Vagina (tissue), 2 donors: Measurements from ENCODE around the gene RBM20. TPM values are rescaled to one million over a fixed set of nuclear protein-coding genes. Genes with fewer than 3 reads are reported as not detected.

Source experiments
- DNase-seq, 2 donors: peaks; one replicate each; pipeline ENCODE4 v3.0.0-alpha.2; 2017; ENCODE audit errors: extremely low spot score in 2 of 2
- H3K27ac ChIP-seq: fragments of 200-600 bp; sonication (generic); one replicate; pipeline ENCODE4 v1.5.1; 2019
- H3K27me3 ChIP-seq: fragments of 200-600 bp; sonication (generic); one replicate; pipeline ENCODE4 v1.5.1; 2019
- H3K36me3 ChIP-seq, 2 donors: fragments of 200-600 bp; sonication (generic); one replicate each; pipeline ENCODE4 v1.5.1; 2017 to 2019
- H3K4me1 ChIP-seq: fragments of 200-600 bp; sonication (generic); one replicate; pipeline ENCODE4 v1.5.1; 2019
- H3K4me3 ChIP-seq, 2 donors: fragments of 200-600 bp; sonication (generic); 1 replicate in 1 of 2; 2 replicates in 1 of 2; pipeline ENCODE4 v1.5.1; 2016 to 2019
- H3K9me3 ChIP-seq: fragments of 200-600 bp; sonication (generic); one replicate; pipeline ENCODE4 v1.5.1; 2019
- POLR2A ChIP-seq, 2 donors: fragments of 450-650 bp; IDR thresholded peaks; one replicate each; pipeline ENCODE4 v1.6.1; 2017; ENCODE audit warnings: antibody characterized with exemption in 2 of 2, mild to moderate bottlenecking in 2 of 2, moderate library complexity in 2 of 2
- POLR2AphosphoS5 ChIP-seq, 2 donors: sonication (generic); formaldehyde crosslinking; IDR thresholded peaks; one replicate each; pipeline ENCODE4 v1.9.0; 2017; ENCODE audit warnings: antibody characterized with exemption in 2 of 2, mild to moderate bottlenecking in 2 of 2, low read depth in 1 of 2; ENCODE audit not compliant: insufficient read depth in 1 of 2
- intact Hi-C: fragments of 100-400 bp; cut with DNase I; formaldehyde crosslinking; loops from one replicate; pipeline ENCODE4 v1.15.1; 2023
- total RNA-seq: library from RNA; depleted of rRNA; stranded (reverse); fragments of >200 nt; gene quantifications from one replicate; pipeline ENCODE4 v1.2.3, GENCODE V29; 2016
- TF ChIP-seq, protein P1 (sequence below), 3 experiments: fragments of 450-650 bp in 2 of 3; fragments of 200-600 bp in 1 of 3; sonication (generic) in 1 of 3; IDR thresholded peaks; one replicate each; pipeline ENCODE4 v1.5.1; 2017 to 2019; ENCODE audit warnings: antibody characterized with exemption in 3 of 3, mild to moderate bottlenecking in 2 of 3, moderate library complexity in 2 of 3

Gene RBM20
- total RNA-seq, 1 donor from 2014 or later: 5.2 TPM

DNA sequence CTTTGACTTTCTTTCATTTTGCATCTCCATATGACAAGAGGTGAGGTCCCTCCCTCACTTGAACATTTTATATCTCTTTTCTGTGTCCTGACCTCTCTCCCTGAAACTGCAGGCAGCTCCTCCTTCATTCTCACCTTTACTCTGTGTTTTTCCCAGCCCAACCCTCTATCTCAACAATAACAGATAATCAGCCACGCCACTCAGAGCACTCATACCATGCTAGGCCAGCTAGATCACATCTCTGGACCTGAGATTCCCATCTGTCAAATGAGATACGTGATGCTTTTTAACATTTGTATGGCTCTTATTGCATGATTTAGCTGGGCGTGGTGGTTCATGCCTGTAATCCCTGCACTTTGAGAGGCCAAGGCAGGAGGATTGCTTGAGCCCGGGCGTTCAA lies 164.5 kb downstream of the RBM20 start:
- no peak overlapping the region for H3K27ac ChIP-seq
- H3K9me3 ChIP-seq: no peaks in the 10 kb centered on the region
- TF ChIP-seq POLR2AphosphoS5 (IDR thresholded peaks at IDR 0.05; ENCODE audit: insufficient read depth in 1 of 2, low read depth in 1 of 2) (no peak), POLR2A (IDR thresholded peaks at IDR 0.05) (no peak)
- TF ChIP-seq, protein P1, sequence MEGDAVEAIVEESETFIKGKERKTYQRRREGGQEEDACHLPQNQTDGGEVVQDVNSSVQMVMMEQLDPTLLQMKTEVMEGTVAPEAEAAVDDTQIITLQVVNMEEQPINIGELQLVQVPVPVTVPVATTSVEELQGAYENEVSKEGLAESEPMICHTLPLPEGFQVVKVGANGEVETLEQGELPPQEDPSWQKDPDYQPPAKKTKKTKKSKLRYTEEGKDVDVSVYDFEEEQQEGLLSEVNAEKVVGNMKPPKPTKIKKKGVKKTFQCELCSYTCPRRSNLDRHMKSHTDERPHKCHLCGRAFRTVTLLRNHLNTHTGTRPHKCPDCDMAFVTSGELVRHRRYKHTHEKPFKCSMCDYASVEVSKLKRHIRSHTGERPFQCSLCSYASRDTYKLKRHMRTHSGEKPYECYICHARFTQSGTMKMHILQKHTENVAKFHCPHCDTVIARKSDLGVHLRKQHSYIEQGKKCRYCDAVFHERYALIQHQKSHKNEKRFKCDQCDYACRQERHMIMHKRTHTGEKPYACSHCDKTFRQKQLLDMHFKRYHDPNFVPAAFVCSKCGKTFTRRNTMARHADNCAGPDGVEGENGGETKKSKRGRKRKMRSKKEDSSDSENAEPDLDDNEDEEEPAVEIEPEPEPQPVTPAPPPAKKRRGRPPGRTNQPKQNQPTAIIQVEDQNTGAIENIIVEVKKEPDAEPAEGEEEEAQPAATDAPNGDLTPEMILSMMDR (IDR thresholded peaks at IDR 0.05): no peak
- intact Hi-C loops: no loop called here
- no peaks in the 10 kb centered on the region for H3K36me3 ChIP-seq
- H3K4me3 ChIP-seq: no peak overlapping the region
- peaks cover 13% of the 10 kb centered on the region for H3K4me1 ChIP-seq
- DNase-seq: no peak
- H3K27me3 ChIP-seq: no peaks in the 10 kb centered on the region

DNA sequence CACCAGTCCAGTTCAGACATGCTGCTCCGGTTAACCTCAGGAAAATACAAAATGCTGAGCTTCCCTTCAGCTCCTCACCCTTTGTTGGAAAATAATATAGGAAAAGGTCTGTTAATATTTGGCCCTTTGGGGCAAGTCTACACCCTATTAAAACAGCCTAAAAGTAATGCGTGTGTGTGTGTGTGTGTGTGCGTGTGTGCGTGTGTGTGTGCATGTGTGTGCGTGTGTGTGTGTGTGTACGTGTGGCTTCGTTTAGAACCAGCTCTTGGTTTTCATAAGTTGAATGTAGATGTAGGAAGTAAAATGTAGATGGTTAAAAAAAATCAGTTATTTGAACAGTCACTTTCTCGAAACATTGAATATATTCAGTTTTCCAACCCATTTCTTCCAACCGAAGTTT lies 166.5 kb downstream of the RBM20 start:
- no peak overlapping the region for H3K27ac ChIP-seq
- TF ChIP-seq POLR2AphosphoS5 (IDR thresholded peaks at IDR 0.05; ENCODE audit: insufficient read depth in 1 of 2, low read depth in 1 of 2) (no peak), POLR2A (IDR thresholded peaks at IDR 0.05) (no peak)
- TF ChIP-seq, protein P1 (IDR thresholded peaks at IDR 0.05): no peak

DNA sequence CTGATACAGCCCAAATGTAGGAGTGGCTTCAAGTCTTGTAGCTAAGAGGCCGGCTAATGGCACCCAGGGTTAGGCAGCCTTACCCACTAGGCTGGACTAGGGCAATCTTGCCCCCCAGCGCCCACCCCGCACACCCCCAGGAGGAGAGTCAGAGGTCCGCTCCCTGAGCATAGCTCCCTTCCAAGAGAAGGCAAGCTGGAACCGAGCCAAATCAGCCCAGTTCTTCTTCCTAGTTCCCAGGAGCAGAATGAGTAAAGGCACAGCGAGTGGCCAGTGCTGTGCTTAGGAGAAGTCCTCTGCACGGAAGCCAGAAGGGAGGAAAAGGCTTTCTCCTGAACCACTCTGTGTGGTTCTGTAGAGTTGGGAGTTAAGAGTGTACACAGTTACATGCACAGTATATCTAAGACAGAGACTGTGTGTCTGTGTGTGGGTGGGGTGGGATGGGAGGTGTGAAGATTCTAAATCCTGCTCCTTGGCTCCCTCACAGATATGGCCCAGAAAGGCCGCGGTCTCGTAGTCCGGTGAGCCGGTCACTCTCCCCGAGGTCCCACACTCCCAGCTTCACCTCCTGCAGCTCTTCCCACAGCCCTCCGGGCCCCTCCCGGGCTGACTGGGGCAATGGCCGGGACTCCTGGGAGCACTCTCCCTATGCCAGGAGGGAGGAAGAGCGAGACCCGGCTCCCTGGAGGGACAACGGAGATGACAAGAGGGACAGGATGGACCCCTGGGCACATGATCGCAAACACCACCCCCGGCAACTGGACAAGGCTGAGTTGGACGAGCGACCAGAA lies 167.8 kb downstream of the RBM20 start:
- no peak for DNase-seq
- Histone ChIP-seq H3K9me3 (no peaks in the 10 kb centered on the region), H3K4me1 (no peaks in the 10 kb centered on the region), H3K4me3 (no peak overlapping the region), H3K27me3 (no peaks in the 10 kb centered on the region), H3K27ac (no peak overlapping the region), H3K36me3 (no peaks in the 10 kb centered on the region)
- intact Hi-C loops: no loop called here
- TF ChIP-seq POLR2AphosphoS5 (IDR thresholded peaks at IDR 0.05; ENCODE audit: insufficient read depth in 1 of 2, low read depth in 1 of 2) (no peak), POLR2A (IDR thresholded peaks at IDR 0.05) (no peak)
- TF ChIP-seq, protein P1 (IDR thresholded peaks at IDR 0.05): no peak

More for the DNA sequence above, 166.5 kb downstream of the RBM20 start:
- intact Hi-C loops: no loop called here
- H3K36me3 ChIP-seq: no peaks in the 10 kb centered on the region
- DNase-seq: no peak
- H3K27me3 ChIP-seq: no peaks in the 10 kb centered on the region
- no peaks in the 10 kb centered on the region for H3K4me1 ChIP-seq
- H3K4me3 ChIP-seq: no peak overlapping the region
- no peaks in the 10 kb centered on the region for H3K9me3 ChIP-seq

DNA sequence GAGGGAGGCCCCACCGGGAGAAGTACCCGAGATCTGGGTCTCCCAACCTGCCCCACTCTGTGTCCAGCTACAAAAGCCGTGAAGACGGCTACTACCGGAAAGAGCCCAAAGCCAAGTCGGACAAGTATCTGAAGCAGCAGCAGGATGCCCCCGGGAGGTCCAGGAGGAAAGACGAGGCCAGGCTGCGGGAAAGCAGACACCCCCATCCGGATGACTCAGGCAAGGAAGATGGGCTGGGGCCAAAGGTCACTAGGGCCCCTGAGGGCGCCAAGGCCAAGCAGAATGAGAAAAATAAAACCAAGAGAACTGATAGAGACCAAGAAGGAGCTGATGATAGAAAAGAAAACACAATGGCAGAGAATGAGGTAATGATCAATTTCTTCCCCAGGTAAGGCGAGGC lies 168.4 kb downstream of the RBM20 start:
- no peaks in the 10 kb centered on the region for H3K27me3 ChIP-seq
- no peak overlapping the region for H3K4me3 ChIP-seq
- intact Hi-C loops: no loop called here
- H3K9me3 ChIP-seq: no peaks in the 10 kb centered on the region
- H3K36me3 ChIP-seq: no peaks in the 10 kb centered on the region
- TF ChIP-seq POLR2AphosphoS5 (IDR thresholded peaks at IDR 0.05; ENCODE audit: insufficient read depth in 1 of 2, low read depth in 1 of 2) (no peak), POLR2A (IDR thresholded peaks at IDR 0.05) (no peak)
- TF ChIP-seq, protein P1 (IDR thresholded peaks at IDR 0.05): no peak
- H3K4me1 ChIP-seq: peaks cover 1% of the 10 kb centered on the region
- no peak for DNase-seq
- H3K27ac ChIP-seq: no peak overlapping the region

- intact Hi-C loops: no loop called here
- Histone ChIP-seq H3K36me3 (no peaks in the 10 kb centered on the region), H3K27ac (no peak overlapping the region), H3K4me1 (peaks cover 12% of the 10 kb centered on the region), H3K9me3 (no peaks in the 10 kb centered on the region), H3K4me3 (no peak overlapping the region), H3K27me3 (no peaks in the 10 kb centered on the region)
- DNase-seq: no peak
- TF ChIP-seq POLR2AphosphoS5 (IDR thresholded peaks at IDR 0.05; ENCODE audit: insufficient read depth in 1 of 2, low read depth in 1 of 2) (no peak), POLR2A (IDR thresholded peaks at IDR 0.05) (no peak)
- TF ChIP-seq, protein P1 (IDR thresholded peaks at IDR 0.05): no peak
These were observed 169.8 kb downstream of the RBM20 start for GRCh38 chr10:110813743-110814472.
